AG20443 (cell line): ENCODE measurements around the gene PATJ.
"Not testable (repeated sequence)": the region's sequence is repeated elsewhere in the genome, so short reads cannot be mapped to it uniquely, and the experiment has no call there.

ENCODE experiments used
- DNase-seq: peaks from one replicate; pipeline ENCODE4 v3.0.0; 2012; ENCODE audit warnings: low spot score, mixed read lengths

PATJ gene

DNA sequence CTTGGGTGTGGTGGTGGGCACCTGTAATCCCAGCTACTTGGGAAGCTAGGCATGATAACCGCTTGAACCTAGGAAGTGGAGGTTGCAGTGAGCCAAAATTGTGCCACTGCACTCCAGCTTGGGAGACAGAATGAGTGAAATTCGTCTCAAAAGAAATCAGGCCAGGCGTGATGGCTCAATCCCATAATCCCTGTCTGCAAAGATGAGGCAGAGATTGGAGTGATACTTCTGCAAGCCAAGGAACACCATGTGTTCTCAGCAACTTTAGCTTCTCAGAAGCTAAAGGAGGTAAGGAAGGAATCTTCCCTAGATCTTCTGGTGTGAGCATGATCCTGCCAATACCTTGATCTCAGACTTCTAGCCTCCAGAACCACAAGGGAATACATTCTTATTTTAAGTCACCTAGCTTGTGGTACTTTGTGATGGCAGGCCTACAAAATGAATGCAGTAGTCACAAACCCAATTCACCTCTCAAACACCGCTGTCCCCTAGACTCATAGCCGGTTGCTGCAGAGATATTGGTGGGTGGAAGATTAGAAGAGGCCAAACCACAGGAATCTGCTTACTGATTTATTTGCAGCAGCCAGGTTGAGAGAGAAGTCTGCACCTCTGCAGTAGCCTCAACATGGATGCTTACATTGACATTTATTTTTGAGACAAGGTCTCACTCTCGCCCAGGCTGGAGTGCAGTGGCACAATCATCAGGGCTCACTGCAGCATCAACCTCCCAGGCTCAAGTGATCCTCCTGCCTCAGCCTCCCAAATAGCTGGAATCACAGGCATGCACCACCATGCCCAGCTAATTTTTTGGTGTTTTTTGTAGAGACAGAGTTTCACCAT, 471.0 kb downstream of the PATJ start:
- DNase-seq, result no peak

GRCh38 chr1:62218604-62219003, 476.3 kb downstream of the PATJ start:
- DNase-seq, result no peak

- not testable (repeated sequence) for DNase-seq
Observed at GRCh38 chr1:62220456-62220855, 478.2 kb downstream of the PATJ start.

DNA sequence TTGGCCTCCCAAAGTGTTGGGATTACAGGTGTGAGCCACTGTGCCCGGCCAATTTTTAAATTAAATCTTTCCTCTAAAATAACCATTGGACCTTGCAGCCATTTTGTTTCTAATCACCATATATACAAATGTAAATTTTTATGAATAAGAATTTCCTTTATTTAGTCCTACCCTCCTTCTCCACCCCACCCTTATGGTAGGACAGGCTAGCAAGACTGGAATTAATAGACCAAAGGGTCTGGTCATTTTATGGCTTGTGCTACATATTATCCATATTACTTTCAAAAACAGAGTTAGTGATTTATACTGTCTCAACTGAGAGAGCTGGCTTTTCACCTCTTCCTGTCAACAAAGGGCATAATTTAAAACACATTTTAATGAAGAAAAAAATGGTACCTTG, 478.9 kb downstream of the PATJ start:
- DNase-seq, result no peak

DNA sequence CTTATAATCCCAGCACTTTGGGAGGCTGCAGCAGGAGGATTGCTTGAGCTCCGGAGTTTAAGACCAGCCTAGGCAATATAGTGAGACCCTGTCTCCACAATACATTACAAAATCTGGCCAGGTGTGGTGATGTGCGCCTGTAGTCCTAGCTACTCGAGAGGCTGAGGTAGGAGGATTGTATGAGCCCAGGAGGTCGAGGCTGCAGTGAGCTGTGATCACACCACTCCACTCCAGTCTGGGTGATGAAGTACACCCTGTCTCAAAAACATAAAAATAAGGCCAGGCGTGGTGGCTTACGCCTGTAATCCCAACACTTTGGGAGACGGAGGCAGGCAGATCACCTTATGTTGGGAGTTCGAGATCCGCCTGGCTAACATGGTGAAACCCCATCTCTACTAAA, 480.0 kb downstream of the PATJ start:
- no peak for DNase-seq

GRCh38 chr1:62224182-62224581, 481.9 kb downstream of the PATJ start:
- DNase-seq, result no peak

GRCh38 chr1:62227496-62227895, 485.2 kb downstream of the PATJ start:
- DNase-seq, result no peak
